Measurements from ENCODE around the gene SLC24A3.

SLC24A3 gene

GRCh38 chr20:19693508-19693907 is 481.1 kb downstream of the SLC24A3 start:
- TF ChIP-seq CTCF (IDR thresholded peaks at IDR 0.05) (no peak), ZFX (IDR thresholded peaks at IDR 0.05; ENCODE audit: borderline replicate concordance) (no peak)
- H3K27ac ChIP-seq = no peak overlapping the region

DNA sequence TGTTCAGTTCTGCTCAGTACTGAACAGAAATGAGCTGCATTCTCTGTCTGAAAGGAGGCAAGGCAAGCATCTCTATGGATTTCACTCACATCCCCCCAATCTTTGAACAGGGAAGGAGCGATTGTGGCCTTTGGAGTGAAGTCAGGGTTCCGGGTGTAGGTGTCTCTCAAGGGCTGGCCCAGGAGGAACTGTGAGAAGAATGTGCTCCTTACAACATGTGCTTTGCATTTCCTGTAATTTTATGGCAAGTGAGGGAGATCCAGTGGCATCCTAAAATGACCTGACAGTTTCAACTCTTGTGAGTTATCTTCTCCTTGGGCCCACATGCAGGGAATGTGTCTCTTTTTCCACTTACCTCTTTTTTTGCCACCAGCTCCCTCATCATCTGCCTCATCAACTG is 482.6 kb downstream of the SLC24A3 start:
- no peak overlapping the region for H3K27ac ChIP-seq
- TF ChIP-seq CTCF (IDR thresholded peaks at IDR 0.05) (no peak), ZFX (IDR thresholded peaks at IDR 0.05; ENCODE audit: borderline replicate concordance) (no peak)

- TF ChIP-seq ZFX (IDR thresholded peaks at IDR 0.05; ENCODE audit: borderline replicate concordance) (no peak), CTCF (IDR thresholded peaks at IDR 0.05) (no peak)
- no peak overlapping the region for H3K27ac ChIP-seq
Measured at GRCh38 chr20:19696620-19697019, 484.2 kb downstream of the SLC24A3 start.

DNA sequence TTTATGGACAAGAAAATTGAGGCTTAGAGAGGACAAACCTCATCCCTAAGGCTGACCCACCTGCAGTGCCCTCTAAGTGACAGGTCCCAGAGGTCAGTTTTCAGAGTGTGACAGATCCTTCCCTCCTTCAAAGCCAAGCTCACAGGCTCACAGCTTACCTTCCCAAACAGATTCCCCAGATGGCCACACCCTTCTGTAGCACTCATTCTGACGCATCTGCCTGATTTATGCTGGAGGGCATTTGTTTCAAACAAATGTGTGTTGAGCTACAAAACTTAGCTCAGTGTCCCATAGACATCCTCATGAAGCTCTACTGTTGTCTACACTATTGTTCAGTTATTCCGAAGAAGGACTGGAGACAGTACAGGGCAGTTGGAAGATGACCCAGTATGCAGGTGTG is 485.0 kb downstream of the SLC24A3 start:
- no peak overlapping the region for H3K27ac ChIP-seq
- TF ChIP-seq ZFX (IDR thresholded peaks at IDR 0.05; ENCODE audit: borderline replicate concordance) (no peak), CTCF (IDR thresholded peaks at IDR 0.05) (no peak)

DNA sequence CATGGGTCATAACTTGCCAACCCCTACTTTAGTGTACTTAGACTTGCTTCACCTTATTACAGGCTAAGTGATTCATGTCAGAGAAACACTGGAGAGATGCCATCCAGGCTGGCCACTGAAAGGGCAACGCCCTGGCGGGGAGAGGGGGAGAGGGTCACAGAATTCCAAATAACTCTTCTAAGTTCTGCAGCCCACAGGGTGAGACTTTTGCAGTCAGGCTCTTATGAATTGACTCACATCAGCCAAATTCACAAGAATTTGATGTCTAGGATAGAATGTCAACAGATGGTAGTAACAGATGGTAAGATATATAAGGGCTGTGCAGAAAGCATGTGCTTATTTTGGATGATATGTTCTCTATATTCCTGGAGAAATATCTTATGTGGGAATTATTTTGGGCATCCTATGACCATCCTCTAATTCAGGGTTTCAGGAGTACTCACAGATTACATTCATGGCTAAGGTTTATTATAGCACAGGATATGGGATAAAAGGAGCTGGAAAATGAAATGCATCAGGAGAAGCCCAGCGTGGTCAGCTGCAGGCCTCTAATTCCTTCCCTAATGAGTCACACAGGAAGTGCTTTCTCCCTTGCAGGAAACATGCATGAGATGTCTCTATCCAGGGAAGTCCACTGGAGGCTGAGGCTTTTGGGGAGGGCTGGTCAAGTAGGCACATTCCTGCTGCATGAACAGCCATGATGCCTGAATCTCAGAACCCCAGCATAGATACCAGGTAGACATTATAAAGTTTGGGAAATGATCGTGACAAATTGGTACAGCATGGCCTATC is 486.9 kb downstream of the SLC24A3 start:
- no peak for TF ChIP-seq ZFX (IDR thresholded peaks at IDR 0.05; ENCODE audit: borderline replicate concordance)
- TF ChIP-seq CTCF (IDR thresholded peaks at IDR 0.05) = no peak
- no peak overlapping the region for H3K27ac ChIP-seq

- H3K27ac ChIP-seq = no peak overlapping the region
- TF ChIP-seq ZFX (IDR thresholded peaks at IDR 0.05; ENCODE audit: borderline replicate concordance) = no peak
- TF ChIP-seq CTCF (IDR thresholded peaks at IDR 0.05) = no peak
Measured at GRCh38 chr20:19701429-19701828, 489.0 kb downstream of the SLC24A3 start.

- TF ChIP-seq CTCF (IDR thresholded peaks at IDR 0.05) (no peak), ZFX (IDR thresholded peaks at IDR 0.05; ENCODE audit: borderline replicate concordance) (no peak)
- H3K27ac ChIP-seq = no peak overlapping the region
Measured at GRCh38 chr20:19706463-19706862, 494.0 kb downstream of the SLC24A3 start.
